Measurements from ENCODE around the gene BCL11A. TPM values are rescaled to one million over a fixed set of nuclear protein-coding genes. Genes with fewer than 3 reads are reported as not detected.

BCL11A gene
- total RNA-seq, 1 experiment from 2014 or later, result 0.13 TPM

GRCh38 chr2:60497500-60497899 lies 56.0 kb downstream of the BCL11A start:
- no peak for DNase-seq (ENCODE audit: low read depth in 1 of 2, low spot score in 2 of 2)
- H3K36me3 ChIP-seq, result no peaks in the 10 kb centered on the region
- no peak overlapping the region for H3K27ac ChIP-seq
- no peaks in the 10 kb centered on the region for H3K4me1 ChIP-seq (replicated peaks)
- H3K4me3 ChIP-seq, result no peak overlapping the region
- no peaks in the 10 kb centered on the region for H3K9me3 ChIP-seq (replicated peaks)
- no peaks in the 10 kb centered on the region for H3K27me3 ChIP-seq (replicated peaks)

GRCh38 chr2:60496956-60497355 lies 56.5 kb downstream of the BCL11A start:
- Histone ChIP-seq H3K9me3 (replicated peaks) (no peaks in the 10 kb centered on the region), H3K4me1 (replicated peaks) (no peaks in the 10 kb centered on the region), H3K27ac (no peak overlapping the region), H3K4me3 (no peak overlapping the region), H3K36me3 (no peaks in the 10 kb centered on the region), H3K27me3 (replicated peaks) (no peaks in the 10 kb centered on the region)
- DNase-seq (ENCODE audit: low read depth in 1 of 2, low spot score in 2 of 2), result no peak

GRCh38 chr2:60496475-60496874 lies 57.0 kb downstream of the BCL11A start:
- no peaks in the 10 kb centered on the region for H3K36me3 ChIP-seq
- H3K4me1 ChIP-seq (replicated peaks), result no peaks in the 10 kb centered on the region
- H3K4me3 ChIP-seq, result no peak overlapping the region
- no peak for DNase-seq (ENCODE audit: low read depth in 1 of 2, low spot score in 2 of 2)
- no peaks in the 10 kb centered on the region for H3K9me3 ChIP-seq (replicated peaks)
- H3K27me3 ChIP-seq (replicated peaks), result no peaks in the 10 kb centered on the region
- H3K27ac ChIP-seq, result no peak overlapping the region

- Histone ChIP-seq H3K4me3 (no peak overlapping the region), H3K27me3 (replicated peaks) (no peaks in the 10 kb centered on the region), H3K9me3 (replicated peaks) (no peaks in the 10 kb centered on the region), H3K27ac (no peak overlapping the region), H3K4me1 (replicated peaks) (no peaks in the 10 kb centered on the region), H3K36me3 (no peaks in the 10 kb centered on the region)
- DNase-seq (ENCODE audit: low read depth in 1 of 2, low spot score in 2 of 2), result no peak
Observed at GRCh38 chr2:60495041-60495625, 58.3 kb downstream of the BCL11A start.

GRCh38 chr2:60493804-60494387 lies 59.6 kb downstream of the BCL11A start:
- no peaks in the 10 kb centered on the region for H3K9me3 ChIP-seq (replicated peaks)
- DNase-seq (ENCODE audit: low read depth in 1 of 2, low spot score in 2 of 2), result no peak

GRCh38 chr2:60492548-60492947 lies 60.9 kb downstream of the BCL11A start:
- Histone ChIP-seq H3K27me3 (replicated peaks) (no peaks in the 10 kb centered on the region), H3K9me3 (replicated peaks) (no peaks in the 10 kb centered on the region), H3K4me3 (no peak overlapping the region), H3K4me1 (replicated peaks) (no peaks in the 10 kb centered on the region), H3K27ac (no peak overlapping the region), H3K36me3 (no peaks in the 10 kb centered on the region)
- DNase-seq (ENCODE audit: low read depth in 1 of 2, low spot score in 2 of 2), result no peak

More at GRCh38 chr2:60493804-60494387, 59.6 kb downstream of the BCL11A start:
- H3K4me1 ChIP-seq (replicated peaks), result no peaks in the 10 kb centered on the region
- no peak overlapping the region for H3K4me3 ChIP-seq
- H3K27ac ChIP-seq, result no peak overlapping the region
- no peaks in the 10 kb centered on the region for H3K27me3 ChIP-seq (replicated peaks)
- no peaks in the 10 kb centered on the region for H3K36me3 ChIP-seq

GRCh38 chr2:60490848-60491247 lies 62.6 kb downstream of the BCL11A start:
- Histone ChIP-seq H3K4me1 (replicated peaks) (no peaks in the 10 kb centered on the region), H3K36me3 (no peaks in the 10 kb centered on the region)

GRCh38 chr2:60490441-60490840 lies 63.0 kb downstream of the BCL11A start:
- Histone ChIP-seq H3K4me3 (no peak overlapping the region), H3K4me1 (replicated peaks) (no peaks in the 10 kb centered on the region)
- DNase-seq (ENCODE audit: low read depth in 1 of 2, low spot score in 2 of 2), result no peak

More at GRCh38 chr2:60490848-60491247, 62.6 kb downstream of the BCL11A start:
- no peak for DNase-seq (ENCODE audit: low read depth in 1 of 2, low spot score in 2 of 2)
- Histone ChIP-seq H3K27ac (no peak overlapping the region), H3K27me3 (replicated peaks) (no peaks in the 10 kb centered on the region), H3K4me3 (no peak overlapping the region), H3K9me3 (replicated peaks) (no peaks in the 10 kb centered on the region)

GRCh38 chr2:60489289-60489688 lies 64.2 kb downstream of the BCL11A start:
- no peaks in the 10 kb centered on the region for H3K36me3 ChIP-seq
- H3K27ac ChIP-seq, result no peak overlapping the region
- H3K4me1 ChIP-seq (replicated peaks), result peaks cover 3% of the 10 kb centered on the region
- H3K9me3 ChIP-seq (replicated peaks), result no peaks in the 10 kb centered on the region
- H3K27me3 ChIP-seq (replicated peaks), result no peaks in the 10 kb centered on the region
- no peak overlapping the region for H3K4me3 ChIP-seq
- DNase-seq (ENCODE audit: low read depth in 1 of 2, low spot score in 2 of 2), result no peak

More at GRCh38 chr2:60490441-60490840, 63.0 kb downstream of the BCL11A start:
- no peak overlapping the region for H3K27ac ChIP-seq
- no peaks in the 10 kb centered on the region for H3K9me3 ChIP-seq (replicated peaks)
- H3K27me3 ChIP-seq (replicated peaks), result no peaks in the 10 kb centered on the region
- no peaks in the 10 kb centered on the region for H3K36me3 ChIP-seq

GRCh38 chr2:60488291-60488690 lies 65.2 kb downstream of the BCL11A start:
- no peak overlapping the region for H3K4me3 ChIP-seq
- no peak for DNase-seq (ENCODE audit: low read depth in 1 of 2, low spot score in 2 of 2)
- H3K36me3 ChIP-seq, result no peaks in the 10 kb centered on the region
- H3K4me1 ChIP-seq (replicated peaks), result peaks cover 13% of the 10 kb centered on the region
- no peaks in the 10 kb centered on the region for H3K27me3 ChIP-seq (replicated peaks)
- no peaks in the 10 kb centered on the region for H3K9me3 ChIP-seq (replicated peaks)
- no peak overlapping the region for H3K27ac ChIP-seq

- H3K4me1 ChIP-seq (replicated peaks), result peaks cover 25% of the 10 kb centered on the region
- H3K4me3 ChIP-seq, result no peak overlapping the region
- no peaks in the 10 kb centered on the region for H3K36me3 ChIP-seq
- H3K27ac ChIP-seq, result no peak overlapping the region
- no peak for DNase-seq (ENCODE audit: low read depth in 1 of 2, low spot score in 2 of 2)
- no peaks in the 10 kb centered on the region for H3K9me3 ChIP-seq (replicated peaks)
- no peaks in the 10 kb centered on the region for H3K27me3 ChIP-seq (replicated peaks)
Observed at GRCh38 chr2:60487174-60487573, 66.3 kb downstream of the BCL11A start.

- no peak for DNase-seq (ENCODE audit: low read depth in 1 of 2, low spot score in 2 of 2)
- no peak overlapping the region for H3K27ac ChIP-seq
Observed at GRCh38 chr2:60486551-60486950, 66.9 kb downstream of the BCL11A start.

GRCh38 chr2:60486067-60486466 lies 67.4 kb downstream of the BCL11A start:
- Histone ChIP-seq H3K4me1 (replicated peaks) (peaks cover 26% of the 10 kb centered on the region), H3K27me3 (replicated peaks) (no peaks in the 10 kb centered on the region), H3K27ac (no peak overlapping the region), H3K9me3 (replicated peaks) (no peaks in the 10 kb centered on the region), H3K4me3 (no peak overlapping the region), H3K36me3 (no peaks in the 10 kb centered on the region)
- no peak for DNase-seq (ENCODE audit: low read depth in 1 of 2, low spot score in 2 of 2)

More at GRCh38 chr2:60486551-60486950, 66.9 kb downstream of the BCL11A start:
- no peaks in the 10 kb centered on the region for H3K27me3 ChIP-seq (replicated peaks)
- H3K9me3 ChIP-seq (replicated peaks), result no peaks in the 10 kb centered on the region
- H3K4me1 ChIP-seq (replicated peaks), result peaks cover 26% of the 10 kb centered on the region
- H3K4me3 ChIP-seq, result no peak overlapping the region
- H3K36me3 ChIP-seq, result no peaks in the 10 kb centered on the region

- DNase-seq (ENCODE audit: low read depth in 1 of 2, low spot score in 2 of 2), result no peak
- Histone ChIP-seq H3K27me3 (replicated peaks) (no peaks in the 10 kb centered on the region), H3K4me3 (no peak overlapping the region), H3K36me3 (no peaks in the 10 kb centered on the region), H3K27ac (no peak overlapping the region), H3K4me1 (replicated peaks) (peaks cover 26% of the 10 kb centered on the region), H3K9me3 (replicated peaks) (no peaks in the 10 kb centered on the region)
Observed at GRCh38 chr2:60485550-60485949, 67.9 kb downstream of the BCL11A start.

GRCh38 chr2:60485055-60485454 lies 68.4 kb downstream of the BCL11A start:
- DNase-seq (ENCODE audit: low read depth in 1 of 2, low spot score in 2 of 2), result no peak
- Histone ChIP-seq H3K27ac (no peak overlapping the region), H3K4me3 (no peak overlapping the region), H3K4me1 (replicated peaks) (peaks cover 26% of the 10 kb centered on the region), H3K27me3 (replicated peaks) (no peaks in the 10 kb centered on the region), H3K36me3 (no peaks in the 10 kb centered on the region), H3K9me3 (replicated peaks) (no peaks in the 10 kb centered on the region)
